GM12892 (cell line): ENCODE data around the gene PTPA.

Experiments used
- POLR2A ChIP-seq: IDR thresholded peaks from 2 replicates; pipeline ENCODE4 v1.6.1; 2011; ENCODE audit warnings: low read depth, low read length, control low read depth
- POLR2AphosphoS5 ChIP-seq: IDR thresholded peaks from 2 replicates; pipeline ENCODE4 v1.6.1; 2011; ENCODE audit warnings: low read depth, low read length, control low read depth

GRCh38 chr9:129080601-129081387, 30.4 kb upstream of the PTPA start, which contains the start of gene DOLPP1:
- TF ChIP-seq POLR2A (peak; percentile 84; the same call in 1 of the 2 replicates), POLR2AphosphoS5 (peak; percentile 83)
